Measurements from ENCODE around the gene KCNK4.

DNA sequence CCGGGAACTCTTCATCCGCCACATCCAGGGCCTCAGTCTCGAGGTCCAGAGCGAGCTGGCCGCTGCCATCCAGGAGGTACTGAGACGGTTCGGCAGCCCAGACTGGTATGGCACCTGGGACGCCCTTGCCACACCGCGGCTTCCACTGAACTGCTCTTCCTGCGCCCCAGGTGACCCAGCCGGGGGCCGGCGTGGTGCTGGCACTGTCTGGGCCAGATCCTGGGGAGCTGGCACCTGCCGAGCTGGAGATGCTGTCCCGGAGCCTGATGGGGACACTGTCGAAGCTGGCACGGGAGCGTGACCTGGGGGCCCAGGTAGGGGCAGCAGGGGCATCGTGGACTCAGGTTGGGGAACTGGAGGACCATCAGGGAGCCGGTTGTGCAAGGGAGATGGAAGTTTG, 50.3 kb downstream of the KCNK4 start:
- TF ChIP-seq GABPA (IDR thresholded peaks at IDR 0.05; ENCODE audit: low read depth), result no peak
- TF ChIP-seq, protein P1, sequence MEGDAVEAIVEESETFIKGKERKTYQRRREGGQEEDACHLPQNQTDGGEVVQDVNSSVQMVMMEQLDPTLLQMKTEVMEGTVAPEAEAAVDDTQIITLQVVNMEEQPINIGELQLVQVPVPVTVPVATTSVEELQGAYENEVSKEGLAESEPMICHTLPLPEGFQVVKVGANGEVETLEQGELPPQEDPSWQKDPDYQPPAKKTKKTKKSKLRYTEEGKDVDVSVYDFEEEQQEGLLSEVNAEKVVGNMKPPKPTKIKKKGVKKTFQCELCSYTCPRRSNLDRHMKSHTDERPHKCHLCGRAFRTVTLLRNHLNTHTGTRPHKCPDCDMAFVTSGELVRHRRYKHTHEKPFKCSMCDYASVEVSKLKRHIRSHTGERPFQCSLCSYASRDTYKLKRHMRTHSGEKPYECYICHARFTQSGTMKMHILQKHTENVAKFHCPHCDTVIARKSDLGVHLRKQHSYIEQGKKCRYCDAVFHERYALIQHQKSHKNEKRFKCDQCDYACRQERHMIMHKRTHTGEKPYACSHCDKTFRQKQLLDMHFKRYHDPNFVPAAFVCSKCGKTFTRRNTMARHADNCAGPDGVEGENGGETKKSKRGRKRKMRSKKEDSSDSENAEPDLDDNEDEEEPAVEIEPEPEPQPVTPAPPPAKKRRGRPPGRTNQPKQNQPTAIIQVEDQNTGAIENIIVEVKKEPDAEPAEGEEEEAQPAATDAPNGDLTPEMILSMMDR (IDR thresholded peaks at IDR 0.05; ENCODE audit: insufficient read depth, low read length), result no peak
- TF ChIP-seq POLR2AphosphoS5 (IDR thresholded peaks at IDR 0.05; ENCODE audit: low read depth), result no peak

Measured in HL-60 (cell line).